NCI-H2227 (cell line): ENCODE results near the gene ACRBP.
A peak's percentile ranks its signal among the peaks of the same experiment; 100 is the strongest.

Experiments used
- DNase-seq: peaks from one replicate; lab custom pipeline; 2025; ENCODE audit not compliant: unreplicated experiment; lab: John Stamatoyannopoulos, UW

Gene ACRBP

DNA sequence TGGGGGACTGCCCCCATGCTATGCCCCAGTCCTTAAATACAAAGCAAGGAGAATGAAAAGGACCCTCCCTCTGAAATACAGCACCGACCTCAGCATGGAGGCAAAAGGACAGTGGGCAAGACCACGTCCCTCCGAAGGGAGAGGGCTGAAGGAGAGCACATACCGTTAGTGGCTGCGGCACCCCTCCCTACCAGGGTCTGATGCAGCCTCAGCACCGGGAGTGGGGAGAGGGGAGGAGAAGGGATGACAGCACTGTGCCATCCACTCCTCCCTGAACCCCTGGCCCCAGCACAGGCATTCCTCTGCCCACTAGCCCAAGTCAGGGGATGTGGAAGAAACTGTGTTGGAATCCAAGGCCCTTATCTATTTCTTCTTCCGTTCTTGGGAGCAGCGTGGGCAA lies 3.6 kb upstream of the ACRBP start:
- no peak for DNase-seq

DNA sequence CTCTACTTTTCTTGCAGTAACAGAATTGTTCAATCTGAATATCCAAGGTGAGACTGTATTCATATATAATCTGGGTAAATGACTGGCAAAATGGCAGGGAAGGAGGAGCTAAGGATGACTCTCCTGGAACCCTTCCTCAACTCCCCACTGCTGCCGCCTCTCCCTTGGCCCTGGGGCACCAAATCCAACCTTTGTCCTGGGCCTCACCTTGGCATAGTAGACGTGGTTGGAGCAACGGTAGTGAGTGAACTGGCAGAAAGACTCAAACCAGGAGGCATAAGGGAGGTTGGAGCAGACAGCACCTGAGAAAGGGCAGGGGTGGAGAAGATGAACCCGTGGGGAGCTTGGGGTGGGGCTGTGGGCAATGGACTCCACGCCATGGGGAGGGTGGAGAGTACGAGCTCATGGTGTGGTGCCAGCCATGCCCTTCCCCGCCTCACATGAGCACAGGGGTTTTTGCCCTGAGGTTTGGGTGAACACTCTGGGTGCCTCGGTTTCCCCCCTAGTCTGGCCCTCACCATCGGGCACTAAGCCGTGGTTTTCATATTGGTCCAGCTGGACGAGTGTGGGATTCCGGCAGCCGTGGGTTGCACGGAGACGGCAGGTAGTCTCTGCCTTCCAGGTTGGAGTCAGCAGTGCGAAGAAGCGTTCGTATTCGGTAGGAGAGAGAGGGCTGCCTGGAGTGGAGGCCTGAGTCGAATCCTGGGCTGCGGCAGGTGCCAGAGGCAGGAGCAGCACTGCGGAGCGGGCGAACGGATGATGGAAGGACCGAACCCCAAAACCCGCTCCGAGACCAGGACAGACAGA lies 753 bp downstream of the ACRBP start:
- peak; percentile 12 for DNase-seq

DNA sequence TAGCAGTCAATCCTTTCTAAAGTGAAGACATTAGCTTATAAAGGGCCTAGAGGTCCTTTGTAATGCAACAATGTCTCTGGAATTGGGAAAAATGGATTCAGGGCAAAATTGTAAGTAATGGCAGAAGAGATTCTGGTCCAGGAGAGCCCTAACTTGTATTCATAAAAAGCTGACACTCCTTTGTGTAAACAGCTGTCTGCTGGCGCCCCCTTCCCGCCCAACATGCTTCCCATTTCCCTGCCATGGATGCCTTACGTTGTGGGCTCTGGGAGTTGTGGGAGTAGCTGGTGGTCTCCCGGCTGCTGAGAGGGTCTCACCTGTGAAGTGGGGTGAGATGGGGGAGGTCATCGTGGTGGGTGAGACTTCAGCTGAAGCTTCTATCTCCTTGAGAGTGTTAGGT lies 2.3 kb downstream of the ACRBP start:
- DNase-seq, result no peak

DNA sequence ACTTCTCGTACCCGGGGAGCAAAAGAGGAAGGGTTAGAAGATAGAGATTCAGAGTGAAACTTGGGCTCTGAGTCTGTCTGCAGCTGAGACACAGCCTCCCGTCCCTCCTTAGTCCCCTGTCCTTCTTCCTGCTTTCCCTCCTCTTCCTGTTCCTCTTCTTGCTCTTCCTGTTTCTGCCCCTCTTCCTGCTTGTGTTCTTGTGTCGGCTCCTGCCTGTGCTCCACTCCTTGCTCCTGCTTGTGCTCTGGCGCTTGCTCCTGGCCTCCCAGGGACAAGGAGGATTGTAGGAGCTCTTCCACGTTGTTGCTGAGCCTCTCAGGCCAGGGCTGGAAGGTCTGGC lies 3.0 kb downstream of the ACRBP start:
- DNase-seq, result no peak

- no peak for DNase-seq
These were observed 3.5 kb downstream of the ACRBP start for GRCh38 chr12:6643569-6644256.

DNA sequence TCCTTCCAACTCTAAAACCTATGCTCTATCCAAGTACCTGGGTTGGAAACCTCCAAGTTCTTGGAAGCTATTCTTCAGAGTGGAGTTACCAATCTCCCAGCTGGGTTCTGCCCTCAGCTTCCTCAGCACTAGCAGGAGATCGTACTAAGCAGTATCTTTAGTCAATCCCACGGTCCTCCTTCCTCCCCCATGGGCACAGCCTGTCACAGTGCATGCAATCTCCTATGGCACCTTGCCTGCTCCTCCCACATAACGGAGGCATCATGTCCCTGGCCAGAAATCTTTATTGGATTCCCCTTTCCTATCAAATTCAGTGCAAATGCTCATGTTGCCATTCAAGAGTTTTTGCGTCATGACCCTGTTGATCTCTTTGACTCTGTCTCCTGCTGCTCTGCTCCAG lies 6.1 kb downstream of the ACRBP start:
- no peak for DNase-seq

GRCh38 chr12:6640497-6640896 lies 6.7 kb downstream of the ACRBP start:
- DNase-seq, result no peak

DNA sequence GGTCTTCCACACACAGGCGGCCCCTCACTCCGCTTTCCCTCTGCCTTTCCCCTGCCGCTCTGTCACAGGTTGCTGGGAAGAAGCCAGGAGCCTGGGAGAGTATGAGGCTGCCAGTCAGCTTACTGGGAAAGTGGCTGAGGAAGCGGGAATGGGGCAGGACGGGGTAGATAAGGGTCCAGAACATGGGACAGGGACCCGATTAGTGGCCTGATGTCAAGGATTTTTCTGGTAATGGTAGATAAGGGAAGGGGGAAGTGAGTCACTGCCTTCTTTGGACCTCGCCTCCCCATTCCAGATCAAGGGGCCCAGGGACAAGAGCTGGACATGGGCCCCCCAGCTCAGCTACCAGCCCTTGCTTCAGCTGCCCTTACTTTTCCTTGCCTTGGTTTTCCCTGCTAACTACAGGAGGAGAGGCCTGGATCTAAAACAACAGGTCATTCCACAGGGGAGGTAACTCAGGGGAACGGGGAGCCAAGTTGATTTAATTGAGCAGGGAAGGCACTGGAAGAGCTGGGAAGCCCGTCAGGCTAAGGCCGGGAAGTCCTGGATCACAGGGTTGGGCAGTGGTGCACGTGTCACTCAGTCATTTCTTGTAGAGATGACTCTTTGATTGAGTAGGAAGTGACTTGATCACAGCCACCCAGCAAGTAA lies 8.0 kb downstream of the ACRBP start:
- DNase-seq, result no peak

DNA sequence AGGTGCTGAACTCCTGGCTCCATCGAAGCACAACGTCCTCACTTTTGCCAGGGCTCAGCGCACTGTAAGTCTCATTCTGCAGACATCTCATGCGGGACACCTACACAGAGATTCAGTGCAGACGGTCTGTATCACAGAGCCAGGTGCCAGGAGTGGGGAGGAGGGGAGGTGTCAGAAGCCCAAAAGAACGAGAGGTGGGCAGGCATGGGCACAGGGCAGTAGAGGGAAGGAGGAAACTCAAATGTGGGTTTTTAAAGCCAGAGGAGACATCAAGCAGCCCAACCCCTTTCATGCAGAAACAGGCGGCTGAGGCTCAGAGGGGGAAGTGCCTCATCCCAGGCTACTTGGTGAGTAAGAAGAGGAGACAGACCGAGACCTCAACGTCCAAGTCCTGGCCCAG lies 8.9 kb downstream of the ACRBP start:
- no peak for DNase-seq

DNA sequence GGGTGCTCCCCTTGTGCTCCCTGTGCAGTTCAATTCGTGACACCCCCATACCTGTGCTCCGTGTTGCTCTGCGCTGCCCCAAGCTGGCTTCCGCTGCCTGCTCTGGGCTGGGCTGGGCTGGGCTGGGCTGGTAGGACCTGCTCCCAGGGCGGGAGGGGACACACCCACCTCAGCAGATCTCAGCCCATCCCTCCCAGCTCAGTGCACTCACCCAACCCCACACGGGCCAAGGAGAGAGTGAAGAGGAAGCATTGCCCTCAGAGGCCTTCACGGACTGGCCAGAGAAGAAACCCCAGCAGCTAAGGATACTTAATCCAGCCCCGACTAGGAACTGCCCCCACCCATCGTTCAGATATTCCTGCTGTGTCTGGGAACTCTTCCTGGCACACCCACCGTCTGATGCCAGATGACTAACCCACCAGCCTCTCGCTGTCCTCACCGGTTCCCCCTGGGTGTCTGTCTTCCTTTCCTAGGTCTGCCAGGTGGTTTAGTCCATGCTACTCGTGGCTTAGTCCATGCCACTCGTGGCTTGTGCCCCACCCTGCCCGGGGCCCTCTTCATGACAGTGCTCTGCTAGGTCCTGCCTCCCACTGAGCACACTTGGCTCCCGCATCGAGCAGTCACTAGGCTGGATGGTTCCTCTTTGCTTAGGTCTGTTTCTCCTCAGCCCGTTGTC lies 11.2 kb downstream of the ACRBP start, which contains the start of gene LPAR5:
Gene LPAR5 (minus strand): TSS at position 104 of the 676 bp plus-strand sequence. CDS start 14,711 bp downstream, outside the sequence.
- no peak for DNase-seq

GRCh38 chr12:6635375-6635855 lies 11.8 kb downstream of the ACRBP start:
- no peak for DNase-seq

DNA sequence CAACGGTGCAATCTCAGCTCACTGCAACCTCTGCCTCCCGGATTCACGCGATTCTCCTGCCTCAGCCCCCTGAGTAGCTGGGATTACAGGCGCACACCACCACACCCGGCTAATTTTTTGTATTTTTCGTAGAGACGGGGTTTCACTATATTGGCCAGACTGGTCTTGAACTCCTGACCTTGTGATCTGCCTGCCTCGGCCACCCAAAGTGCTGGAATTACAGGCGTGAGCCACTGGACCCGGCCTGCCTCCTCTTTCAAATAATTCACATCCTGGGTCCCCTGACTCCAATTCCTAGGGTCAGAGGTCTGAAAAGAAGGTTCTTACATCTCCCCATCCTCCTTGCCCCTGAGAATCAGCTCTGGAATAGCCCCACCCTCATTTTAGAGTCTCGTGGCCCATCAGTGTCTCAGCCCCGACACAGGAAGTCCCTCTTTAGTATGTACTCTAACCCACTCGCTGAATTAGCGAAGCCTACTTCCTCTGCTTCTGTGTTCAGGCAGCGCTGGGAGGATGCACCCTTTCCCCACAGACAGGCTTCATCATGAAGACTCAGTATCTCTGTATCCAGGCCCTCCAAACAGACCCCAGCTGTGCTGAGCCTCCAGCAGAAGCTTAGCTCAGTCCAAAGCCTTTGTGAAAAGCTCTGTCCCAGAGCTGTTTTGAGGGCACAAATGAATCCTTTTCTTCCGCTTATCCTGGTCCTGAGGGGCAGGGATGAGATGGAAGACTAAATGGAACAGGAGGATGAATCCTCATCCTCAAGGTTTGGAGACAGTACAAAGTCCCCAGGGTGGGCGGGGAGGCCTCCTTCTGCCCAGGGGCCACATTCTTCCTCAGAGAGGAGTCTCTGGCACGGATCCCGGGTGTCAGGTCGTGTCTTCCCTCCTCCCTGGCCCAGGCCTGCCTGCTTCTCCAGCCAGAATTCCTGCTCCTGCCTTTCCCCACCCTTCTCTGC lies 14.9 kb downstream of the ACRBP start:
- no peak for DNase-seq

DNA sequence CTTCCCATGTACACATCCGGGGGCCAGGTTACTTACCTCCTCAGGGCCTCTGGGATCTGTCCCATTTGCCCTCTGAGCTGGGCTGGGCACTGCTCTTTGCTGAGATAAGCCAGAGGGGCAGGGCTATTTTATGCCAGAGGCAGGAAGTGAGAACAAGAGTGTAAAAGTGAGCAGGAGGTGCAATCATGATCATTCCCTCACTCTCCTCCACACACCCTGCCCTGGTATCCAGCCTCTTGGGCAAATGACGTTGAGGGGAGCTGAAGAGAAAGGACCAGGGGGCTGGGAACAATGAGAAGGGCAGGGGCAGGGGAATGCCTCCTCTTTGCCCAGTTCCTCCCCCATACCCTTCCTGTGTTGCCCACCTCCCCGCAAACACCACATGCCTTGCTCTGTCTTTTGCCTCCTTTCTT lies 15.7 kb downstream of the ACRBP start:
- no peak for DNase-seq

DNA sequence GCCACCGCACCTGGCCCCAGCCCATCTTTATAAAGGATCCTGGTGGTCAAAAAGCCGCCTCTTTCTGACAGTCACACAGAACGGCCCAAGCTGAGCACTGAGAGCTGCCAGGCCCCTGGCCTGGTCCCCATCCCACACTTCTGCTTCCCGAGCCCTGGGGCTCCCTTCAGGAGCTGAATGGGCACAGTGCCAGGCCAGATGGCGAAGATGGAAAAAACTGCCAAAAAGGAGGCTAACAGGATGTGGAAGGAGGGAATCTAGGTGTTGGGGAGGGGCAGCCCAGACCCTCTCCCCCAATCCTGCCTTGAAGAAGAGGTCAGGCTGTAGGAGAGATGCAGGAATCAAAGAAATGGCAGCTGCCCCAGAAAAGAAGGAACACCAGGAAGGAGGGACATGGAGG lies 16.5 kb downstream of the ACRBP start:
- no peak for DNase-seq

GRCh38 chr12:6627616-6628015 lies 19.6 kb downstream of the ACRBP start:
- DNase-seq, result peak; percentile 26

- peak; percentile 20 for DNase-seq
These were observed 20.5 kb downstream of the ACRBP start for GRCh38 chr12:6626654-6627283.

DNA sequence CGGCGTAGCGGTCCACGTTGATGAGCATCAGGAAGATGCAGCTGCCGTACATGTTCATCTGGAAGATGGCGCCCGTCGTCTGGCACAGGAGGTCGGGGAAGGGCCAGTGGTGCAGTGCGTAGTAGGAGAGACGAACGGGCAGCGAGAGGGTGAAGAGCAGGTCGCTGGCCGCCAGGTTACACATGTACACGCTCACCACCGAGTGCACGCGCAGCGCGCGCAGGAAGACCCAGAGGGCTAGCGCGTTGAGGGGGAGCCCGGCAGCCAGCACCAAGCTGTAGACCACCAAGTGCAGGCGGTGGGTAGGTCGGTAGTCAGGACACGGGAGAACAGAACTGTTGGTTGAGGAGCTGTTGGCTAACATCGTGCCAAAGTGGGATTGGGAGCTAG lies 26.4 kb downstream of the ACRBP start:
- no peak for DNase-seq

DNA sequence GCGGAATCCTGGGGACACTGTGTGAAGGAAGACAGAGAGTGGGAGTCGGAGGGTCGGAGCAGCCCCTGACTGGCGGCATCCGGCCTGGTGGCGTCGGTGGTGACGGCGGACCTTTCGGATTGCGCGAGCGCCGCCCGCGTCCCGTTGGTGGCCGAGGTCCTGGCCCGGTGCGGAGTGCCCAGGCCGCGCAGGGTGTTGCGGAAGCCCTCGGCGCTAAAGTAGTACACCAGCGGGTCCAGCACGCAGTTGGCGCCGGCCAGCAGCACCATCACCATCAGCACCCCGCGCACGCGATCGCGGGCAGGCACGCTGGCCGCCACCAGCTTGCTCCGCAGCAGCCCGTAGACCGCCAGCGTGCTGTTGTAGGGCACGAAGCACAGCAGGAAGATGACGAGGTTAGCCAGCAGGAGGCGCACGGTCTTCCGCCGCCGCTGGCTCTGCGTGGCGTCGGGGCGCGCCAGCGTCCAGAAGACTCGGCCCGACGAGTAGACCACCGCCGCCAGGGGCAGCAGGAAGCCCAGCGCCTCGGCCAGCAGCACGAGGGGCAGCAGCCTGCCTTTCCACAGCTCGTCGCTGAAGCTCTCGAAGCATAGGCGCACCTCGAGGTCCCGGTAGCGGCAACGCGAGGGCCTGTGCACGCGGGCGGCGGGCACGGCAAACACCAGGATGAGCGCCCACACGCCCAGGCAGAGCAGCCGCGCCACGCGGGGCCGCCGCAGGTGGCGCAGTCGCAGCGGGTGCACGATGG lies 26.9 kb downstream of the ACRBP start:
- DNase-seq, result no peak
